ENCODE measurements around the gene SDHB. TPM values are rescaled to one million over a fixed set of nuclear protein-coding genes. Genes with fewer than 3 reads are reported as not detected.

Gene SDHB
- total and polyA plus RNA-seq, 10 of the 15 experiments (the other 5 are each of a cell fraction or from before 2014, with no cell fraction given): 101 to 319 (median 188) TPM

DNA sequence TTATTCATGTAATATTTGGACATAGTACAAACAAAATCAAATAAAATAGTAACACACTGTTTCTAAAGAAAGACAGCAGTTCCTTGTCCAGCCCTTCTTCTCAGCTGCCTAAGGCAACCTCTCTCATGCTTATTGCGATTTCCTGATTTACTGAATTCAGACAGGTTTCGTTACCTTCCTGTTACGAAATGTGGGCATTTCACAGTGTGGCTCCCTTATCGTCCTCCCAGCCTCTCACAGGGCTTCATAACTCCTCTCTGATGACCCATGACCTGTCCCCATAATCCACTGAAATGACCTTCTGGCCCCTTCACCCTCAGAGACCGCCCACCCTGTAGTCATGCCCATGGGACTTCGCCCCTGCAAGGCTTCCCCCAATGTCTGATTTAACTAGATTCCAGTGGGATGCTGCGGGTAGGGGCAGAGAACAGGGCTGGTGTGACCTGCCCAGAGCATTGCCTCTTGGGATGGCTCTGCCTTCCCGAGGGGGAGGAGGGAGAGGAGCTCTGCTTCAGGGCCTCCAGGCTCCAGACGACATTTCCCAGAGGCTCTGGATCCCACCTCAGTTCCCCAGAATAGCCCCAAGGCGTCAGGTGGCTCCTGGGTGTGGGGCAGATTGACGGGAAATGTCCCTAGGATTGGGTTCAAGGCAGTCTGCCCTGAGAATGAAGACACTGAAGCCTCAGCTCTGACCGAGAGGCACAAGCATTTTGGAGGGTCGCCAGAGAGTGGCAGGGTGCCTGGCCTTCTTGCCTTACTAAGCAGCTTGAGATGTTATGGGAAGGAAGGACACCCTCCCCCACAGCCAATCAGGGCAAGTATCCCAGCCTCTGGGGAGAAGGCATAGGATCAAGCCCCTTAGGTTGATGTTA, 44.9 kb upstream of the SDHB start:
- ATAC-seq: no peak
- Histone ChIP-seq H3K9ac (ENCODE audit: control insufficient read depth, insufficient read depth, low read length) (no peak overlapping the region), H3K4me3 (no peak overlapping the region), H3K9me3 (replicated peaks; ENCODE audit: control insufficient read depth, insufficient read depth, low read length) (no peaks in the 10 kb centered on the region; the same call in 2 of the 3 replicates), H3K4me2 (ENCODE audit: control insufficient read depth, insufficient read depth) (no peak overlapping the region), H4K20me1 (ENCODE audit: control insufficient read depth, insufficient read depth) (no peaks in the 10 kb centered on the region), H3K36me3 (ENCODE audit: control insufficient read depth in 2 of 2, insufficient read depth in 2 of 2, low read length in 1 of 2) (no peaks in the 10 kb centered on the region), H3K4me1 (ENCODE audit: control insufficient read depth, insufficient read depth, low read length) (no peaks in the 10 kb centered on the region), H3K27me3 (replicated peaks in 1 of 2; ENCODE audit: control insufficient read depth in 2 of 2, insufficient read depth in 2 of 2, low read length in 1 of 2) (no peaks in the 10 kb centered on the region; a peak in 1 of 4 replicates), H3K27ac (ENCODE audit: control insufficient read depth, insufficient read depth) (no peak overlapping the region), H2AFZ (ENCODE audit: control insufficient read depth, low read depth, low read length) (no peak overlapping the region), H3K79me2 (ENCODE audit: control insufficient read depth, insufficient read depth, low read length) (no peaks in the 10 kb centered on the region)
- TF ChIP-seq PAX8 (IDR thresholded peaks at IDR 0.05) (no peak), TARDBP (IDR thresholded peaks at IDR 0.05; ENCODE audit: borderline replicate concordance) (no peak), CHD2 (IDR thresholded peaks at IDR 0.05; ENCODE audit: borderline replicate concordance, low read depth, low read length) (no peak), MXI1 (IDR thresholded peaks at IDR 0.05; ENCODE audit: low read depth, low read length) (no peak)
- TF ChIP-seq, protein P1, sequence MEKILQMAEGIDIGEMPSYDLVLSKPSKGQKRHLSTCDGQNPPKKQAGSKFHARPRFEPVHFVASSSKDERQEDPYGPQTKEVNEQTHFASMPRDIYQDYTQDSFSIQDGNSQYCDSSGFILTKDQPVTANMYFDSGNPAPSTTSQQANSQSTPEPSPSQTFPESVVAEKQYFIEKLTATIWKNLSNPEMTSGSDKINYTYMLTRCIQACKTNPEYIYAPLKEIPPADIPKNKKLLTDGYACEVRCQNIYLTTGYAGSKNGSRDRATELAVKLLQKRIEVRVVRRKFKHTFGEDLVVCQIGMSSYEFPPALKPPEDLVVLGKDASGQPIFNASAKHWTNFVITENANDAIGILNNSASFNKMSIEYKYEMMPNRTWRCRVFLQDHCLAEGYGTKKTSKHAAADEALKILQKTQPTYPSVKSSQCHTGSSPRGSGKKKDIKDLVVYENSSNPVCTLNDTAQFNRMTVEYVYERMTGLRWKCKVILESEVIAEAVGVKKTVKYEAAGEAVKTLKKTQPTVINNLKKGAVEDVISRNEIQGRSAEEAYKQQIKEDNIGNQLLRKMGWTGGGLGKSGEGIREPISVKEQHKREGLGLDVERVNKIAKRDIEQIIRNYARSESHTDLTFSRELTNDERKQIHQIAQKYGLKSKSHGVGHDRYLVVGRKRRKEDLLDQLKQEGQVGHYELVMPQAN (conservative IDR thresholded peaks at IDR 0.05): no peak
- TF ChIP-seq, protein P2, sequence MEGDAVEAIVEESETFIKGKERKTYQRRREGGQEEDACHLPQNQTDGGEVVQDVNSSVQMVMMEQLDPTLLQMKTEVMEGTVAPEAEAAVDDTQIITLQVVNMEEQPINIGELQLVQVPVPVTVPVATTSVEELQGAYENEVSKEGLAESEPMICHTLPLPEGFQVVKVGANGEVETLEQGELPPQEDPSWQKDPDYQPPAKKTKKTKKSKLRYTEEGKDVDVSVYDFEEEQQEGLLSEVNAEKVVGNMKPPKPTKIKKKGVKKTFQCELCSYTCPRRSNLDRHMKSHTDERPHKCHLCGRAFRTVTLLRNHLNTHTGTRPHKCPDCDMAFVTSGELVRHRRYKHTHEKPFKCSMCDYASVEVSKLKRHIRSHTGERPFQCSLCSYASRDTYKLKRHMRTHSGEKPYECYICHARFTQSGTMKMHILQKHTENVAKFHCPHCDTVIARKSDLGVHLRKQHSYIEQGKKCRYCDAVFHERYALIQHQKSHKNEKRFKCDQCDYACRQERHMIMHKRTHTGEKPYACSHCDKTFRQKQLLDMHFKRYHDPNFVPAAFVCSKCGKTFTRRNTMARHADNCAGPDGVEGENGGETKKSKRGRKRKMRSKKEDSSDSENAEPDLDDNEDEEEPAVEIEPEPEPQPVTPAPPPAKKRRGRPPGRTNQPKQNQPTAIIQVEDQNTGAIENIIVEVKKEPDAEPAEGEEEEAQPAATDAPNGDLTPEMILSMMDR (IDR thresholded peaks at IDR 0.05 in 2 of 3, conservative IDR thresholded peaks at IDR 0.05 in 1 of 3; ENCODE audit: control insufficient read depth in 2 of 3, extremely low read depth in 1 of 3, insufficient read depth in 1 of 3, low read depth in 3 of 3, low read length in 3 of 3): no peak
- ChIA-PET CTCF (interaction anchor here (1.1 to 1.9 kb wide), 2 partner anchors 27 to 238 kb away, joined by 4 read pairs; no protein-coding TSS in a partner anchor), POLR2A (interaction anchor here (0.5 to 1.1 kb wide), 3 partner anchors 11 to 22 kb away, joined by 3 to 6 read pairs (median 3); no protein-coding TSS in a partner anchor), RAD21 (ENCODE audit: unreplicated experiment) (interaction anchor here (1.7 kb wide), 1 partner anchor 22 kb away, joined by 4 read pairs; no protein-coding TSS in a partner anchor), SMC1A (ENCODE audit: uncharacterized antibody, unreplicated experiment) (interaction anchor here (1.0 to 1.7 kb wide), 4 partner anchors 13 to 23 kb away, joined by 3 to 6 read pairs (median 4); no protein-coding TSS in a partner anchor)
- 5% methylated on average over 12 of the region's 13 CpGs for WGBS (ENCODE audit: insufficient coverage, insufficient replicate concordance, low lambda C conversion rate, missing lambda C conversion rate)
- intact Hi-C loops (cut with micrococcal nuclease; ENCODE audit: unreplicated experiment): no loop called here
- no peak for FAIRE-seq
- in situ Hi-C loops (cut with MboI): no loop called here
- no peak for DNase-seq (ENCODE audit: low read depth, low spot score)
- BruUV-seq (replicated peaks): no TSS peak

Measured in GM12878 (cell line).